ENCODE data around the gene RGL3.
A peak's percentile ranks its signal among the peaks of the same experiment; 100 is the strongest.
"Not testable (repeated sequence)": the region's sequence is repeated elsewhere in the genome, so short reads cannot be mapped to it uniquely, and the experiment has no call there.

Gene RGL3

DNA sequence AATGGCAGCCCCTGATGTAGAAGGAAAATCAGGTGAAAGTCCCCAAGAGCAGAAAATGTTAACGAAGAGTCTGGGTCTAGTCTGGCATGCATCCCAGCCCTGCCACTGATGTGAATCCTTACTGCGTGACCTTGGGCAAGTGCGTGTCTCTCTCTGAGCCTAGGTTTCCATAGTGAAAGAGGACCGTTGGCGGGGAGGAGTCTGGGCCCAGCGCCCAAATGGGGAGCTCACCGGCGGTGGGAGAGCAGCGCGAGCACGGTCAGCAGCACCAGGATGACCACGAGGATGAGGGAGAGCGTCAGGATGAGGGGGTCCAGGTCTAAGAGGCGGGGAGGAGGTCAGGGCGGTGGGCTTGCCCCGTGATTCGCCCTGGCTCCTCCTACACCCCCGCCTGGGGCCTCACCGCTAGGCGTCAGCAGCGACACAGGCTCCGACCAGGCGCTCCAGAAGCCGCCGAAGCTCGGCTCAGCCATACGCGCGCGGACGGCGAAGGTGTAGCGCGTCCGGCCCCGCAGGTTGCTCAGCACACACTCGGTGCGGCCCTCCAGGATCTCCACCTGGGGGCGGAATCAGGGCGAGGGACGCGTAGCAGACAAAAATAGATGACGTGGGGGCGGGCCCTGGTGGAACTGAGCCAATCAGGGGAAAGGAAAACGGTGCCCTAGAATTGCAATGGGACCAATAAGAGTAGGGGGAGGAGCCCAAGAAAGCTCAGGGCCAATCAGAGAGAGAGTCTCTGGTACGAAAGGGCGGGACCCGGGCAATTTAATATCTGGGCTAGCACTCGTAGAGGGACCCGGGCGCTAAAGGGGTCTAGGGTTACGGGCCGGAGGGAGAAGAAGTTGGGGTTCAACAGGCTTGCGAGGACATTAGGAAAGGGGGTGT lies 38.2 kb downstream of the RGL3 start:
- TF ChIP-seq, protein P1, sequence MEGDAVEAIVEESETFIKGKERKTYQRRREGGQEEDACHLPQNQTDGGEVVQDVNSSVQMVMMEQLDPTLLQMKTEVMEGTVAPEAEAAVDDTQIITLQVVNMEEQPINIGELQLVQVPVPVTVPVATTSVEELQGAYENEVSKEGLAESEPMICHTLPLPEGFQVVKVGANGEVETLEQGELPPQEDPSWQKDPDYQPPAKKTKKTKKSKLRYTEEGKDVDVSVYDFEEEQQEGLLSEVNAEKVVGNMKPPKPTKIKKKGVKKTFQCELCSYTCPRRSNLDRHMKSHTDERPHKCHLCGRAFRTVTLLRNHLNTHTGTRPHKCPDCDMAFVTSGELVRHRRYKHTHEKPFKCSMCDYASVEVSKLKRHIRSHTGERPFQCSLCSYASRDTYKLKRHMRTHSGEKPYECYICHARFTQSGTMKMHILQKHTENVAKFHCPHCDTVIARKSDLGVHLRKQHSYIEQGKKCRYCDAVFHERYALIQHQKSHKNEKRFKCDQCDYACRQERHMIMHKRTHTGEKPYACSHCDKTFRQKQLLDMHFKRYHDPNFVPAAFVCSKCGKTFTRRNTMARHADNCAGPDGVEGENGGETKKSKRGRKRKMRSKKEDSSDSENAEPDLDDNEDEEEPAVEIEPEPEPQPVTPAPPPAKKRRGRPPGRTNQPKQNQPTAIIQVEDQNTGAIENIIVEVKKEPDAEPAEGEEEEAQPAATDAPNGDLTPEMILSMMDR (IDR thresholded peaks at IDR 0.05; ENCODE audit: low read depth, low read length), result peak; percentile 80
- H3K4me3 ChIP-seq (ENCODE audit: low read depth, low read length), result peak overlapping the region; percentile 66
- DNase-seq (ENCODE audit: low read depth, low spot score), result peak; percentile 94
- in situ Hi-C loops (cut with HindIII; ENCODE audit: low sequenced_read_pairs), result no loop called here

DNA sequence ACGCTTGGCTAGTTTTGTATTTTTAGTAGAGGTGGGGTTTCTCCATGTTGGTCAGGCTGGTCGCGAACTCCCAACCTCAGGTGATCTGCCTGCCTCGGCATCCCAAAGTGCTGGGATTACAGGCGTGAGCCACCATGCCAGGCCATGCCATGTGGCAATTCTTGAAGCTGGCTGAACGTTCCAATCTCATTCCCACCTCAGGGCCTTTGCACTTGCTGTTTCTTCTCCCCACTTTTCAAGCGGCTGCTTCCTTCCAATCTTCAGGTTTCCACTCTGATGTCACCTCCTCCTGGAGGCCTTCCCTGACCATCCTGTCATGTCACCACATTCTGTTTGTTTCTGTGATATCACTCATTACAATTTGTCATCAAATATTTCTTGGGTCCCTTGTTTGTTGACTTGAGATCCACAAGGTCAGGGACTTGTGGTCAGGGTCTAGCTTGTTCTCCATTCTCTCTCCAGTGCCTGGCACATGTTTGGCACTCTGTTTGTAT lies 39.2 kb downstream of the RGL3 start:
- no peak overlapping the region for H3K4me3 ChIP-seq (ENCODE audit: low read depth, low read length)
- TF ChIP-seq, protein P1 (IDR thresholded peaks at IDR 0.05; ENCODE audit: low read depth, low read length), result no peak
- in situ Hi-C loops (cut with HindIII; ENCODE audit: low sequenced_read_pairs), result no loop called here
- DNase-seq (ENCODE audit: low read depth, low spot score), result no peak

DNA sequence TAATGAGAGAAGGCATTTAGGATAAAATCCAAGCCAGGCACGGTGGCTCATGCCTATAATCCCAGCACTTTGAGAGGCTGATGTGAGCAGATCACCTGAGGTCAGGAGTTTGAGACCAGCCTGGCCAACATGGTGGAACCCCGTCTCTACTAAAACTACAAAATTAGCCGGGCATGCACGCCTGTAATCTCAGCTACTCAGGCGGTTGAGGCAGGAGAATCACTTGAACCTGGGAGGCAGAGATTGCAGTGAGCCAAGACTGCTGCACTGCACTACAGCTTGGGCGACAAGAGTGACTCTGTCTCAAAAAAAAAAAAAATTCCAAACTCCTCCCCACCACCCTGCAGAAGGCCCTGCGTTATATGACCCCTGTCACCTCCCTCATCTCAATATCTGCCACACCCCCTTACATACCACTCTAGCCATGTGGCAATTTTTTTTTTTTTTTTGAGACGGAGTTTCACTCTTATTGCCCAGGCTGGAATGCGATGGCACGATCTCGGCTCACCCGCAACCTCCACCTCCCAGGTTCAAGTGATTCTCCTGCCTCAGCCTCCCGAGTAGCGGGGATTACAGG lies 39.8 kb downstream of the RGL3 start:
- H3K4me3 ChIP-seq (ENCODE audit: low read depth, low read length); DNase-seq (ENCODE audit: low read depth, low spot score); in situ Hi-C loops (cut with HindIII; ENCODE audit: low sequenced_read_pairs): not testable (repeated sequence)

DNA sequence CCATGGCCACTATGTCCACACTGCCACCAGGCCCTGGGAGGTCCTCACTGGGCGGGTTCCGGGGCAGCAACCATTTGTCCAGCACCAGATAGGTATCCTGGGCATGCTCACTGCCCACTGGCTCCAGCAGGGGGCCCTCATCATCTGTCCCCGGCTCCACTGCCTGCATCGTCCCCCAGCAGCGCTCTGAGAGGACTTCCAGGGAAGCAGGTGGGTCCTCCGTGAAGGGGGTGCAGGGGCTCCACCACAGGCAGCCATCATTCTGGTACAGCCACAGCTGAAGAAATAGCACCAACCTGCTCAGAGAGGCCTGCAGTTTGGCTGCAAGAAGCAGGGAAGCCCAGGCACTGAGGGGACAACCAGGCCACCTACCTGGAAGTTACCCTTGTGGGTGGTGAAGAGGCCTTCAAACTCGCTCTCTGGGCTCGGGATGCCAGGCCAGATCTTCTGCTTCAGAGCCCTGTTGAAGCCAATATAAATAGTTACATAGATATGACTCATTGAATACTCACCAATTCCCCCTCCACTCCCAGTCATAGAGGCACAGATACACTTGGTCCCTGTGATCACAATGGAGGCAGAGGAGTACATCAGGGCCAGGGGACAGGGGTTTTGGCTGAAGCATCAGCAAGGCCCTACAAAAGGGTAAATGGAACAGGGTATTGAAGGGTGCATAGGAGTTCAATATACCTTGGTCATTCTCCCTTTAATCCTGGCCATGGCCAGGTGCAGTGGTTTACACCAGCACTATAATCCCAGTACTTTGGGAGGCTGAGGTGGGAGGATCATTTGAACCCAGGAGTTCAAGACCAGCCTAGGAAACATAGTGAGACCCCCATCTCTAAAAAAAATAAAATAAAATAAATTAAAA lies 40.6 kb downstream of the RGL3 start:
- peak; percentile 85 for DNase-seq (ENCODE audit: low read depth, low spot score)
- H3K4me3 ChIP-seq (ENCODE audit: low read depth, low read length), result no peak overlapping the region
- TF ChIP-seq, protein P1 (IDR thresholded peaks at IDR 0.05; ENCODE audit: low read depth, low read length), result peak; percentile 51
- in situ Hi-C loops (cut with HindIII; ENCODE audit: low sequenced_read_pairs), result no loop called here

DNA sequence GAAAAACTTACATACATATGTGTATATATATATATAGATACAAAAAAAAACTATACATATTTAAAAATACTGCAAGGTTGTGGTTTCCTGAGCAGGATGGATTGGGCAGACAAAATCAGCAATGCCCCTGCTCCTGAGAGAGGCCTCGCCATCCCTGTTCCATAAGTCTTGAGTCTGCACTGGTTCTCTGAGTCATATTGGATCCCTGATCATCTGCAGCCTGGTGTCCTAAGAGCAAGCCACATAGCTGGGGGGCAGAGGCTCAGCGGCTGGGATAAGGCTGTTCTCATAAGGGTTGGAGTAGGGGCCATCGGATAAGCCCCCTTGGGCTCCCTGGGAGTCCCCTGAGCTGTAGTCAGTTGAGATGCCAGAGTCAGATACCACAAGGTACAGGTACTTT lies 41.4 kb downstream of the RGL3 start:
- DNase-seq (ENCODE audit: low read depth, low spot score), result no peak
- in situ Hi-C loops (cut with HindIII; ENCODE audit: low sequenced_read_pairs), result no loop called here
- H3K4me3 ChIP-seq (ENCODE audit: low read depth, low read length), result no peak overlapping the region
- TF ChIP-seq, protein P1 (IDR thresholded peaks at IDR 0.05; ENCODE audit: low read depth, low read length), result no peak

DNA sequence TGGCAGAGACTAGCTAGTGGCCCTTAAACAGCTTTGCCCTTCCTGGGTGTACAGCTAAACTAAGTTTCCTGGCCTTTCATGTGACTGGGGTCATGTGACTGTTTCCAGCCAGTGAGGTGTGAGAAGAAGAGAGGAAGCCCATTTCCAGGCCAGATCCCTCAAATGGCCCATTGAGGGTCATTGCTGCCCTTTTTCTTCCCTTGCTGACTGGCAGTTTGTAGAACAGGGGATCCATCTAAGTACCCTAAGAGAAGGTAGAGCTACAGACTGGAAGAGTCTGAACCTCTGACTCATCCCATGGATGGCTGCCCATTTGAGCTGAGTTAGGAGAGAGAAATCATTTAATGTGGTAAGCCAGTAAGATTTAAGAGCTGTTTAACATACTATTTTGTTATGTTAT lies 41.9 kb downstream of the RGL3 start:
- TF ChIP-seq, protein P1 (IDR thresholded peaks at IDR 0.05; ENCODE audit: low read depth, low read length), result no peak
- no peak overlapping the region for H3K4me3 ChIP-seq (ENCODE audit: low read depth, low read length)
- in situ Hi-C loops (cut with HindIII; ENCODE audit: low sequenced_read_pairs), result no loop called here
- peak; percentile 92 for DNase-seq (ENCODE audit: low read depth, low spot score)

Data from astrocyte of the spinal cord (primary cell).